ENCODE measurements around the gene CDH24. TPM values are rescaled to one million over a fixed set of nuclear protein-coding genes. Genes with fewer than 3 reads are reported as not detected.

CDH24 gene
- total and polyA plus RNA-seq, 10 of the 15 experiments (the other 5 are each of a cell fraction or from before 2014, with no cell fraction given), result 0.10 to 1.5 (median 0.45) TPM; not detected in 2

- TF ChIP-seq CEBPZ (IDR thresholded peaks at IDR 0.05; ENCODE audit: low read depth, low read length) (no peak), IKZF1 (conservative IDR thresholded peaks at IDR 0.05) (peak; percentile 64), RELB (IDR thresholded peaks at IDR 0.05; ENCODE audit: low read depth) (0 out of 2 replicates have a peak, but pooled peaks have one; percentile 8), JUNB (IDR thresholded peaks at IDR 0.05) (no peak), POLR2AphosphoS5 (IDR thresholded peaks at IDR 0.05; ENCODE audit: low read length) (peak; percentile 90), CHD1 (IDR thresholded peaks at IDR 0.05; ENCODE audit: low read depth, low read length) (no peak), ASH2L (IDR thresholded peaks at IDR 0.05; ENCODE audit: borderline replicate concordance, low read depth) (peak; percentile 76; the same call in 1 of the 2 replicates), SIX5 (IDR thresholded peaks at IDR 0.05; ENCODE audit: low read depth, low read length, severe bottlenecking) (no peak), POLR2A (IDR thresholded peaks at IDR 0.05; ENCODE audit: low read depth, low read length) (peak; percentile 94), SPI1 (IDR thresholded peaks at IDR 0.05; ENCODE audit: borderline replicate concordance, insufficient read depth, low read depth, low read length) (no peak), GABPA (IDR thresholded peaks at IDR 0.05; ENCODE audit: low read depth) (no peak), E2F8 (IDR thresholded peaks at IDR 0.05; ENCODE audit: low read depth, partially characterized antibody) (no peak), RCOR1 (conservative IDR thresholded peaks at IDR 0.05; ENCODE audit: low read depth, low read length) (no peak), E2F4 (IDR thresholded peaks at IDR 0.05; ENCODE audit: low read depth, low read length) (peak; percentile 48; the same call in 1 of the 2 replicates), SMAD1 (IDR thresholded peaks at IDR 0.05; ENCODE audit: low read depth, partially characterized antibody) (no peak), IRF4 (IDR thresholded peaks at IDR 0.05; ENCODE audit: low read depth, low read length) (no peak), PML (IDR thresholded peaks at IDR 0.05; ENCODE audit: low read length) (peak; percentile 52; the same call in 1 of the 2 replicates), SUPT20H (IDR thresholded peaks at IDR 0.05; ENCODE audit: borderline replicate concordance, control insufficient read depth, low read depth, low read length) (no peak), POLR2AphosphoS2 (IDR thresholded peaks at IDR 0.05; ENCODE audit: low read depth, low read length) (peak; percentile 42), PKNOX1 (IDR thresholded peaks at IDR 0.05) (no peak), CEBPB (IDR thresholded peaks at IDR 0.05; ENCODE audit: borderline replicate concordance in 1 of 2, low read depth in 2 of 2, low read length in 2 of 2) (no peak)
These were observed 37.4 kb upstream of the CDH24 start, which contains the start of gene ACIN1 (continued) for GRCh38 chr14:23094666-23095195.
